ENCODE data around the gene C5orf63.

Gene C5orf63

DNA sequence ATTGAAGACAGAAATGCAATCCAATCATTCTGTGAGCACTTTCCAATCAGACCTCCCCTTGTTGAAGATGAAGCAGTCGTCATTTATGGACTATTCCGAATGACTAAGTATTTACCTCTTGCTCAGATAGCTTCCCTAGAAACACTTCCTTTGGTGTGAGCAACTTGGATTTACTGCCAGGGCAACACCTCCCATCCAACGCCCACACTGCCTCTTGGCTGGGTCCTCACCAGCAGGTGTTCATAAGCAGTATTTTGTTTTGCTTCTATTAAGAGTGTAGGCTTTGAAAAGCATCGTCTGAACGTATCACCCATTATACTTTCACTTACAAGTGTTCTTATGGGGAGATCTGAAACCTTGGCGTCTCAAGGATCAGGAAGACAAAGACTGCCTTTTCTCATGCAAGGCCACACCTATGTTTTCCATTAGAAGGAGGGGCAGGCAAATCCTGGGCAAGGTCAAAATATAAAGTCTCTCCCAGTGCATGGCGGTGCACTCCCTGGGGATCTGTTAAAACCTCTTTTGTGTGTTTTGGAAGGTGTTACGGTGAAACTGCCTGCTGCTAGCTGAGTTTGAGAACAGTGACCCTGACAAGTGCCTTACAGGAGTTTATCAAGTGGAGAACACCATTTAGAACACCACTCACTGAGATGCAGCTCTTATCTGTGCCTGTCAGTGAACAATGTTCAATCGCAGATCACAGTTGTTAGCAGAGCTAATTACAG is 32.3 kb downstream of the C5orf63 start:
- TF ChIP-seq PAX5 (IDR thresholded peaks at IDR 0.05; ENCODE audit: insufficient read depth, low read length, severe bottlenecking) (no peak), POLR2A (IDR thresholded peaks at IDR 0.05; ENCODE audit: low read depth, low read length) (no peak), POU2F2 (IDR thresholded peaks at IDR 0.05; ENCODE audit: low read depth, low read length) (no peak), POLR2AphosphoS5 (IDR thresholded peaks at IDR 0.05; ENCODE audit: low read depth, low read length) (no peak), SPI1 (IDR thresholded peaks at IDR 0.05; ENCODE audit: low read depth, low read length) (no peak), TAF1 (IDR thresholded peaks at IDR 0.05; ENCODE audit: low read depth, low read length) (no peak)
- FAIRE-seq = peak; percentile 48
- no peak for DNase-seq (ENCODE audit: insufficient read length, low spot score)

DNA sequence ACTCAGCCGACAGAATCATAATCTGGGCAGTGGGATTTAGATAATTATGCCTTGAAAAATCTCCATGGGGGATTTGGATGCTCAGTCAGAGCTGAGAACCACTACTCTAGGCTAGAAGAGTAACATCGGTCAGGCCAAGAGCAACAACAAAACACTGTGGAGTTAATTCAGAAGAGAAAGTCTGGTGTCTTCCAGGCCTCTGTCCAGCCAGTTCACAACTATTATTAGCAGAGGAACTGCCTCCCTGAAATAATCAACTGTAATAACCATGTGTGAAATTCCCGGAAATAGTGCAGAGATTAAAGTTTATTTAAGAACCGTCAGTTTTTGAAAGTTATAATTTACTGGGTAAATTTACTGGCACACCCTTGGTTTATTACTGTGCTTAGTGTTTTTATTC is 34.8 kb downstream of the C5orf63 start:
- FAIRE-seq = no peak
- no peak for TF ChIP-seq POU2F2 (IDR thresholded peaks at IDR 0.05; ENCODE audit: low read depth, low read length)
- no peak for TF ChIP-seq SPI1 (IDR thresholded peaks at IDR 0.05; ENCODE audit: low read depth, low read length)
- no peak for TF ChIP-seq PAX5 (IDR thresholded peaks at IDR 0.05; ENCODE audit: insufficient read depth, low read length, severe bottlenecking)
- TF ChIP-seq POLR2A (IDR thresholded peaks at IDR 0.05; ENCODE audit: low read depth, low read length) = no peak

DNA sequence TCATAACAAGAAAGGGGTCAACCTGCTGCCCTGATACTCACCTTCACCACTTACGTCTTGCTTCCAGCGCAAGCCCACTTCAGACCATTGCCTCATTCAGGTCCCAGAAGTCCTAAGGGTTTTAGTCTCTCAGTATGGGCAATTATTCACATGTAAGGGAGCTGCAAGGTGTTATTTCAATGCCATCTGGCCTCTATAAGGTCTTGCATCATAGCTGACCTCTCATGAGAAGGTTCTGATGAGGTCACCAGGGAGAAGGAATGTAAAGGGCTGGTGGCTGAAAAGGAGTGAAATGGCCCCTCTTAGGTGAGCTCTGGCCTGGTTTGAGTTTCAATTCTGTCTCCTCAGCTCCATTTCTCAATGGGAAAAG is 41.5 kb downstream of the C5orf63 start:
- no peak for TF ChIP-seq PAX5 (IDR thresholded peaks at IDR 0.05; ENCODE audit: insufficient read depth, low read length, severe bottlenecking)
- no peak for TF ChIP-seq POU2F2 (IDR thresholded peaks at IDR 0.05; ENCODE audit: low read depth, low read length)
- FAIRE-seq (no peak), DNase-seq (ENCODE audit: insufficient read length, low spot score) (no peak)

More for the DNA sequence above, 34.8 kb downstream of the C5orf63 start:
- DNase-seq (ENCODE audit: insufficient read length, low spot score) = no peak

- DNase-seq (ENCODE audit: insufficient read length, low spot score) = peak; percentile 41
- no peak for FAIRE-seq
- TF ChIP-seq PAX5 (IDR thresholded peaks at IDR 0.05; ENCODE audit: insufficient read depth, low read length, severe bottlenecking) (no peak), POLR2AphosphoS5 (IDR thresholded peaks at IDR 0.05; ENCODE audit: low read depth, low read length) (no peak), POLR2A (IDR thresholded peaks at IDR 0.05; ENCODE audit: low read depth, low read length) (no peak), POU2F2 (IDR thresholded peaks at IDR 0.05; ENCODE audit: low read depth, low read length) (no peak), SPI1 (IDR thresholded peaks at IDR 0.05; ENCODE audit: low read depth, low read length) (no peak), TAF1 (IDR thresholded peaks at IDR 0.05; ENCODE audit: low read depth, low read length) (no peak)
Observed at GRCh38 chr5:127031147-127031862, 42.0 kb downstream of the C5orf63 start.

GRCh38 chr5:127030259-127031146 is 42.8 kb downstream of the C5orf63 start, which contains the start of gene MARCHF3:
Gene MARCHF3 (minus strand): TSS chr5:127030558. CDS start chr5:126918171, 112,387 bp downstream.
- peak; percentile 90 for TF ChIP-seq POLR2AphosphoS5 (IDR thresholded peaks at IDR 0.05; ENCODE audit: low read depth, low read length)
- peak; percentile 43; the same call in 1 of the 2 replicates for TF ChIP-seq POU2F2 (IDR thresholded peaks at IDR 0.05; ENCODE audit: low read depth, low read length)
- TF ChIP-seq POLR2A (IDR thresholded peaks at IDR 0.05; ENCODE audit: low read depth, low read length) = peak; percentile 86
- peak; percentile 83 for TF ChIP-seq TAF1 (IDR thresholded peaks at IDR 0.05; ENCODE audit: low read depth, low read length)
- TF ChIP-seq SPI1 (IDR thresholded peaks at IDR 0.05; ENCODE audit: low read depth, low read length) = no peak
- peak; percentile 99 for FAIRE-seq
- DNase-seq (ENCODE audit: insufficient read length, low spot score) = peak; percentile 95

DNA sequence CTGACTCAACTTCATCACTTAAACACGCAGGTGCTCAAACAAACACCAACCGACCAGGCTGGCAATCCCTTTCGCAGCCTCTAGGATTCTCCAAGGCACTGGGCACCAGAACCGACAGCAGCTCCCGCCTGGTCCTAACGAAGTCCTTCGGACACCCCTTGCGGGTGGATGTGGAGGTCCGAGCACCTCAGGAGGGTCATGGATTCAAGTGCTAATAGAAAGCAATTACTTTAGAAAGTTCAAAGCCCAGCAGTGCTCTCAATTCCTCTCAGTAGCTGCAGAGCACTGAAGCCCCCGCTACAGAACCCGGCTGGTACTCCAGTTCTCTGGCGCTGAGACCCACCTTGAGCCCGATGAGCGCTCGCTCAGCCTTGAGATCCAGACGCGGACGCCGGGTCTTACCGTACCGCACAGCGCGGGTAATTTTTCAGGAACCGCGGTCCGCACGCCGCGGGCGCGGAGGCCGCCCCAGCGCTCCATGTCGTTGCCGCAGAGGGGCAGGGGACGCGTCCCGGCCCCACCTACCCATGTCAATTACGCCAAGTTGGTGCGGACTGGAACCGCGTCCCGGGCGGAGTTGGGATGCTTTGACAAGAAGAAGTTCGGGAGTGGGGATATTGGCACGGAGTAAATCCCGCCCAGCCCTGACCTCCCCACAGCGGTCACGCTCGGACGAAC is 43.6 kb downstream of the C5orf63 start:
- DNase-seq (ENCODE audit: insufficient read length, low spot score) (no peak), FAIRE-seq (no peak)
- TF ChIP-seq TAF1 (IDR thresholded peaks at IDR 0.05; ENCODE audit: low read depth, low read length) = no peak
- TF ChIP-seq SPI1 (IDR thresholded peaks at IDR 0.05; ENCODE audit: low read depth, low read length) = no peak
- no peak for TF ChIP-seq POLR2AphosphoS5 (IDR thresholded peaks at IDR 0.05; ENCODE audit: low read depth, low read length)
- no peak for TF ChIP-seq POU2F2 (IDR thresholded peaks at IDR 0.05; ENCODE audit: low read depth, low read length)
- no peak for TF ChIP-seq PAX5 (IDR thresholded peaks at IDR 0.05; ENCODE audit: insufficient read depth, low read length, severe bottlenecking)
- no peak for TF ChIP-seq POLR2A (IDR thresholded peaks at IDR 0.05; ENCODE audit: low read depth, low read length)

GRCh38 chr5:127028822-127029457 is 44.4 kb downstream of the C5orf63 start:
- DNase-seq (ENCODE audit: insufficient read length, low spot score) (no peak), FAIRE-seq (peak; percentile 81)
- no peak for TF ChIP-seq POLR2AphosphoS5 (IDR thresholded peaks at IDR 0.05; ENCODE audit: low read depth, low read length)
- no peak for TF ChIP-seq POLR2A (IDR thresholded peaks at IDR 0.05; ENCODE audit: low read depth, low read length)
- TF ChIP-seq SPI1 (IDR thresholded peaks at IDR 0.05; ENCODE audit: low read depth, low read length) = peak; percentile 29; the same call in 1 of the 2 replicates

GRCh38 chr5:127027539-127027938 is 45.8 kb downstream of the C5orf63 start:
- no peak for FAIRE-seq
- DNase-seq (ENCODE audit: insufficient read length, low spot score) = no peak
- TF ChIP-seq SPI1 (IDR thresholded peaks at IDR 0.05; ENCODE audit: low read depth, low read length) = no peak

DNA sequence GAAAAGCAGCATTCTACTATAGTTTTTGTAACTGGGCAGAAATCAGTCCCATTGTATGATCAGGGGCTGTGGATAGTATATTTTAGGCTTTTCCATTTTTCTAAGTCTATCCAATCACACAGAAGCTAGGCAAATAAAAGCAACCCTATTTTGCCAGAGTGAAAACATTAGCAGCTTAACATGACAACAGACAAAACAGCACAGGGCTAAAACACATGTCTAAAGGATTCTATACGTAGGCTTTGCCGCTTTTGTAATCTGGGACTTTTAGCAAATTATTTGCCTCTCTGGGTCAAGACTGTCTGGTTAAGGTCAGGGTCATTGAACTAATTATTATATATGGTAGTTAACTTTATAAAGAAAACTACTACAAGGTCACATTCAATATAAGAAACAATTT is 47.1 kb downstream of the C5orf63 start:
- FAIRE-seq (no peak), DNase-seq (ENCODE audit: insufficient read length, low spot score) (no peak)
- TF ChIP-seq TAF1 (IDR thresholded peaks at IDR 0.05; ENCODE audit: low read depth, low read length) (no peak), POLR2AphosphoS5 (IDR thresholded peaks at IDR 0.05; ENCODE audit: low read depth, low read length) (no peak), POLR2A (IDR thresholded peaks at IDR 0.05; ENCODE audit: low read depth, low read length) (no peak), SPI1 (IDR thresholded peaks at IDR 0.05; ENCODE audit: low read depth, low read length) (no peak), POU2F2 (IDR thresholded peaks at IDR 0.05; ENCODE audit: low read depth, low read length) (no peak), PAX5 (IDR thresholded peaks at IDR 0.05; ENCODE audit: insufficient read depth, low read length, severe bottlenecking) (no peak)

Data from GM12891 (cell line).